Measurements from ENCODE around the gene ZNF837.

Gene ZNF837

GRCh38 chr19:58319241-58319640, 61.6 kb downstream of the ZNF837 start:
- no peak for DNase-seq (ENCODE audit: low read depth in 2 of 2)

GRCh38 chr19:58318297-58318696, 62.5 kb downstream of the ZNF837 start:
- DNase-seq (ENCODE audit: low read depth in 2 of 2), result no peak

All from stimulated activated CD4-positive, alpha-beta T cell treated with anti-CD3 and anti-CD28 coated beads, Interleukin-12 subunit alpha, Interleukin-12 subunit beta, amount 100 ng/mL, for 24 hours (primary cell).